T-cell (primary cell): ENCODE measurements around the gene ZC3H4. TPM values are rescaled to one million over a fixed set of nuclear protein-coding genes. Genes with fewer than 3 reads are reported as not detected.

Source experiments
- ATAC-seq, 4 experiments: fragments of 200-7000 bp in 3 of 4; fragments of 150-1000 bp in 1 of 4; cut with Tn5 transposase; replicated peaks in 1 of 4; 1 replicate in 3 of 4; 2 replicates in 1 of 4; pipeline ENCODE4 v1.10.0; 2021; ENCODE audit warnings: moderate library complexity in 3 of 4, mild to moderate bottlenecking in 2 of 4, moderate number of reproducible peaks in 1 of 4
- CTCF ChIA-PET, 2 donors: fragments of 300-600 bp; sonication (Branson Sonifier 250); formaldehyde crosslinking; loops; one replicate each; lab custom pipeline; 2022; ENCODE audit warnings: antibody characterized with exemption in 2 of 2; lab: Charles Lee
- POLR2A ChIA-PET, 2 donors: fragments of 300-600 bp; sonication (Branson Sonifier 250); formaldehyde crosslinking; loops; one replicate each; lab custom pipeline; 2022; ENCODE audit warnings: antibody characterized with exemption in 2 of 2; lab: Charles Lee
- DNase-seq, 35 experiments: peaks; one replicate each; pipeline versions ENCODE4 v3.0.0 to v3.0.0-alpha.2; 2013 to 2023
- H3K27ac ChIP-seq: one replicate; pipeline ENCODE4 v1.5.1; 2013; ENCODE audit warnings: low read length
- H3K27me3 ChIP-seq, 2 experiments: replicated peaks in 1 of 2; 1 replicate in 1 of 2; 2 replicates in 1 of 2; pipeline versions ENCODE4 v1.6.1 to v1.7.0; 2013; ENCODE audit warnings: low read length in 1 of 2, mixed read lengths in 1 of 2; ENCODE audit not compliant: control insufficient read depth in 2 of 2, insufficient read depth in 2 of 2; ENCODE audit errors: extremely low read depth in 1 of 2
- H3K36me3 ChIP-seq, 2 donors: 1 replicate in 1 of 2; 2 replicates in 1 of 2; pipeline versions ENCODE4 v1.6.1 to v1.7.0; 2013; ENCODE audit warnings: low read length in 1 of 2; ENCODE audit not compliant: control insufficient read depth in 2 of 2, insufficient read depth in 1 of 2; ENCODE audit errors: extremely low read depth in 1 of 2
- H3K4me1 ChIP-seq, 2 experiments: 1 replicate in 1 of 2; 2 replicates in 1 of 2; pipeline versions ENCODE4 v1.6.1 to v1.7.0; 2013; ENCODE audit warnings: low read length in 2 of 2, mixed read lengths in 1 of 2; ENCODE audit not compliant: insufficient read depth in 2 of 2, control insufficient read depth in 1 of 2; ENCODE audit errors: extremely low read depth in 1 of 2
- H3K4me3 ChIP-seq, 2 donors: 1 replicate in 1 of 2; 2 replicates in 1 of 2; pipeline versions ENCODE4 v1.5.1 to v1.7.0; 2013; ENCODE audit warnings: mild to moderate bottlenecking in 2 of 2, low read length in 1 of 2, moderate library complexity in 1 of 2; ENCODE audit not compliant: control insufficient read depth in 1 of 2; ENCODE audit errors: extremely low read depth in 1 of 2
- H3K9me3 ChIP-seq: 2 replicates; pipeline ENCODE4 v1.7.0; 2013
- H3K27ac Mint-ChIP-seq, 2 donors: one replicate each; pipeline ENCODE4 v1.8.0; 2020 to 2021; ENCODE audit warnings: mild to moderate bottlenecking in 2 of 2, mixed read lengths in 2 of 2
- H3K27me3 Mint-ChIP-seq, 2 donors: one replicate each; pipeline ENCODE4 v1.8.0; 2021 to 2022; ENCODE audit warnings: mixed read lengths in 2 of 2
- H3K36me3 Mint-ChIP-seq: one replicate; pipeline ENCODE4 v1.8.0; 2021; ENCODE audit warnings: mixed read lengths
- H3K4me1 Mint-ChIP-seq, 3 donors: one replicate each; pipeline ENCODE4 v1.8.0; 2020 to 2022; ENCODE audit warnings: mixed read lengths in 3 of 3, mild to moderate bottlenecking in 1 of 3
- H3K4me3 Mint-ChIP-seq, 3 donors: one replicate each; pipeline ENCODE4 v1.8.0; 2020 to 2022; ENCODE audit warnings: mild to moderate bottlenecking in 3 of 3, mixed read lengths in 3 of 3, moderate library complexity in 3 of 3
- H3K9me3 Mint-ChIP-seq, 3 donors: one replicate each; pipeline ENCODE4 v1.8.0; 2020 to 2022; ENCODE audit warnings: mixed read lengths in 3 of 3
- WGBS: methylation state at CpG from one replicate; pipeline ENCODE4 v1.1.5; 2013; ENCODE audit warnings: missing lambda C conversion rate; ENCODE audit not compliant: insufficient coverage; 5-methylcytosine and 5-hydroxymethylcytosine counted together
- total RNA-seq, 35 experiments: library from RNA in 6 of 35; stranded (reverse) in 6 of 35; fragments of 120-200 nt in 1 of 35; gene quantifications; one replicate each; pipeline versions ENCODE4 v1.2.1 to v1.2.4 and lab custom pipeline; 2013 to 2026

The ZC3H4 gene
- total RNA-seq, 5 donors from 2014 or later (not counting 1 experiment from before 2014, with no cell fraction given) = 64.0 to 81.4 (median 72.3) TPM

DNA sequence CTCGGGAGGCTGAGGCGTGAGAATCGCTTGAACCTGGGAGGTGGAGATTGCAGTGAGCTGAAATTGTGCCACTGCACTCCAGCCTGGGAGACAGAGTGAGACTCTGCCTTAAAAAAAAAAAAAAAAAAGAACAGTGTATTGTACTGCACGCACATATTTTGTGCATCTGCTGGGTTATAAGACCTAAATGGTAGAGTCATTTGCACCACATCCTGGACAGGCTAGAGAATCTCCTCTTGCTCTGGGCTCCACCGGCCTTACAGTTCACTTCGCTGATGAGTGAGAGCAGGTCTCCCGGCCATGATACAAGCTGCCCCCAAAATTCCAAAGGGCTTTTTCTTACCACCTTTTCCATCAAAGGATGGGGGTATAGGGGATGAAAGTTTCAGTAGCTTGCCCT, 9.8 kb upstream of the ZC3H4 start:
- Histone ChIP-seq H3K4me1 (no peaks in the 10 kb centered on the region), H3K4me3 (no peak overlapping the region), H3K27me3 (no peaks in the 10 kb centered on the region), H3K9me3 (no peaks in the 10 kb centered on the region), H3K27ac (no peak overlapping the region), H3K36me3 (no peaks in the 10 kb centered on the region)
- DNase-seq (no peak), ATAC-seq (no peak)
- H3K4me1 Mint-ChIP-seq = peaks cover 0 to 6% (median 6%) of the 10 kb centered on the region in 3 donors
- 100% methylated on average over 2 of the region's 7 CpGs for WGBS
- H3K27me3 Mint-ChIP-seq = peaks cover 0 to 2% of the 10 kb centered on the region in 2 donors
- ChIA-PET POLR2A (interaction anchor here (0.6 to 0.7 kb wide), 3 partner anchors 27 to 266 kb away, joined by 3 to 6 read pairs (median 3); no protein-coding TSS in a partner anchor), CTCF (interaction anchor here (0.7 to 1.2 kb wide), 5 partner anchors 23 to 137 kb away, joined by 3 to 8 read pairs (median 5); no protein-coding TSS in a partner anchor)
- H3K4me3 Mint-ChIP-seq = no peak overlapping the region
- H3K27ac Mint-ChIP-seq = no peak overlapping the region
- peaks cover 6% of the 10 kb centered on the region for H3K36me3 Mint-ChIP-seq
- no peaks in the 10 kb centered on the region for H3K9me3 Mint-ChIP-seq

DNA sequence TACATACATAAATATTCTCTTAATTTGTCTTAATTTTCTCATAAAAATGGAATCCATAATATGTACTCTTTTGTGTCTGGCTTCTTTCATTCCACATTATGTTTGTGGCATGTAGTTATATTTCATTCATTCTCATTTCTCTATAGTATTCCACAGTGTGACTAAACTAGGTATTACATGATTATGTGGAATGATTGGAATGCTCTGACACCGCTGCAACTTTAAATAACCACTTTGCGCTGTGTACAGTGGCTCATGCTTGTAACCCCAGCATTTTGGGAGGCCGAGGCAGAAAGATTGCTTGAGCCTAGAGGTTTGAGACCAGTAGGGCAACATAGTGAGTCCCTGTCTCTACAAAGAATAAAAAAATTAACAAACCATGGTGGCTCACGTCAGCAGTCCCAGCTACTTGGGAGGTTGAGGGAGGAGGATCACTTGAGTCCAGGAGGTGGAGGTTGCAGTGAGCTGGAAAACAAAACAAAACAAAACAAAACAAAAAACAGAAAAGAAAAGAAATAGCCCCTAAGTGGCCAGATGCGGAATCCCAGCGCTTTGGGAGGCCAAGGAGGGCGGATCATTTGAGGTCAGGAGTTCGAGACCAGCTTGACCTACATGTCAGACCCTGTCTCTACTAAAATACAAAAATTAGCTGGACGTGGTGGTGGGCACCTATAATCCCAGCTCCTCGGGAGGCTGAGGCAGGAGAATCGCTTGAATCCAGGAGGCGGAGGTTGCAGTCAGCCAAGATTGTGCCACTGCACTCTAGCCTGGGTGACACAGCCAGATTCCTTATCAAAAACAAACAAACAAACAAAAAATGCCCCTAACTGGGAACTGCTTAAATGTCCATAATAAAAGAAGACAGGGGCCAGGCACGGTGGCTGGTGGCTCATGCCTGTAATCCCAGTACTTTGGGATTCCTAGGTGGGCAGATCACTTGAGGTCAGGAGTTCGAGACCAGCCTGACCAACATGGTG, 9.1 kb upstream of the ZC3H4 start:
- no peak overlapping the region for H3K27ac Mint-ChIP-seq
- POLR2A ChIA-PET = interaction anchor here (0.6 to 0.7 kb wide), 3 partner anchors 27 to 265 kb away, joined by 3 to 7 read pairs (median 3); no protein-coding TSS in a partner anchor
- WGBS = 86% methylated on average over 2 of the region's 14 CpGs

DNA sequence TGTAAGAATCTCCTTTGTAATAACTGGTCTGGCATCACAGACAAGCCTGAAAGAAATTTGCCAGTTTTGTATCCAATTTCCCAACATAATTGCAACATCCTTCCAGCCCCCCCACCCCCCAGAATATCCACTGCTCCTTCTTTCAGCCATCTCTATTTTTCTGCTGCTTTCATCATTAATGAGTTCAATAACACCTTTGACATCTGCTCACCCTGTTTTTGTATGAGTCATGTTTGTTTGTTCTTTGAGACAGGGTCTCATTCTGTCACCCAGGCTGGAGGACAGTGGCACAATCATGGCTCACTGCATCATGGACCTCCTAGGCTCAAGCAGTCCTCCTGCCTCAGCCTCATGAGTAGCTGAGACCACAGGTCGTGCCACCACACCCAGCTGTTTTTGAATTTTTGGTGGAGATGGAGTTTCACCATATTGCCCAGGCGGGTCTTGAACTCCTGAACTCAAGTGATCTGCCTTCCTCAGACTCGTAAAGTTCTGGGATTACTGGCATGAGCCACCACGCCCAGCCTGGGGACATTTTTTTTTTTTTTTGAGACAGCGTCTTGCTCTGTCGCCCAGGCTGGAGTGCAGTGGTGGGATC, 7.0 kb upstream of the ZC3H4 start:
- WGBS = 73% methylated on average over 2 of the region's 6 CpGs
- ATAC-seq (no peak), DNase-seq (no peak)
- H3K4me3 ChIP-seq = no peak overlapping the region
- peaks cover 0 to 2% of the 10 kb centered on the region in 2 donors for H3K27me3 Mint-ChIP-seq
- POLR2A ChIA-PET = no interaction called here
- H3K36me3 Mint-ChIP-seq = peaks cover 6% of the 10 kb centered on the region
- H3K4me1 Mint-ChIP-seq = peaks cover 0 to 6% (median 6%) of the 10 kb centered on the region in 3 donors
- no peaks in the 10 kb centered on the region for H3K27me3 ChIP-seq
- H3K27ac ChIP-seq = no peak overlapping the region
- H3K4me1 ChIP-seq = no peaks in the 10 kb centered on the region
- H3K36me3 ChIP-seq = no peaks in the 10 kb centered on the region
- H3K9me3 ChIP-seq = no peaks in the 10 kb centered on the region
- no peak overlapping the region for H3K27ac Mint-ChIP-seq
- CTCF ChIA-PET = interaction anchor here in 1 of 2 donors (0.7 kb wide), 1 partner anchor 601 kb away, joined by 3 read pairs; no protein-coding TSS in a partner anchor
- H3K9me3 Mint-ChIP-seq = no peaks in the 10 kb centered on the region
- no peak overlapping the region for H3K4me3 Mint-ChIP-seq

More for the DNA sequence above, 9.1 kb upstream of the ZC3H4 start:
- H3K4me3 Mint-ChIP-seq = no peak overlapping the region
- Histone ChIP-seq H3K9me3 (no peaks in the 10 kb centered on the region), H3K4me3 (no peak overlapping the region), H3K36me3 (no peaks in the 10 kb centered on the region), H3K27me3 (no peaks in the 10 kb centered on the region), H3K27ac (no peak overlapping the region), H3K4me1 (no peaks in the 10 kb centered on the region)
- peaks cover 6% of the 10 kb centered on the region for H3K36me3 Mint-ChIP-seq
- H3K27me3 Mint-ChIP-seq = peaks cover 0 to 2% of the 10 kb centered on the region in 2 donors
- CTCF ChIA-PET = interaction anchor here (0.6 to 1.2 kb wide), 3 partner anchors 31 to 306 kb away, joined by 4 to 8 read pairs (median 5); no protein-coding TSS in a partner anchor
- ATAC-seq (no peak), DNase-seq (no peak)
- H3K9me3 Mint-ChIP-seq = no peaks in the 10 kb centered on the region
- peaks cover 0 to 6% (median 6%) of the 10 kb centered on the region in 3 donors for H3K4me1 Mint-ChIP-seq

- Histone ChIP-seq H3K27ac (peak overlapping the region; percentile 98), H3K4me1 (peaks cover 19 to 21% of the 10 kb centered on the region in 2 experiments), H3K4me3 (peak overlapping the region; percentile 79 to 80), H3K27me3 (no peaks in the 10 kb centered on the region), H3K9me3 (no peaks in the 10 kb centered on the region), H3K36me3 (no peaks in the 10 kb centered on the region)
- DNase-seq (no peak), ATAC-seq (no peak)
- Mint-ChIP-seq H3K27me3 (no peaks in the 10 kb centered on the region), H3K4me3 (peak overlapping the region; percentile 92 to 99 (median 95)), H3K9me3 (no peaks in the 10 kb centered on the region), H3K27ac (peak overlapping the region; percentile 100), H3K36me3 (peaks cover 18% of the 10 kb centered on the region), H3K4me1 (peaks cover 25 to 27% (median 26%) of the 10 kb centered on the region in 3 donors)
- ChIA-PET CTCF (interaction anchor here (0.5 to 2.3 kb wide), 13 partner anchors 10 to 235 kb away, joined by 3 to 14 read pairs (median 4); partner anchors contain the start of genes DHX34 (in 1 of the 2), INAFM1 (in 1 of the 2) and SAE1 (in 1 of the 2)), POLR2A (interaction anchor here (0.5 to 1.2 kb wide), 6 partner anchors 40 to 254 kb away, joined by 3 to 4 read pairs (median 3); partner anchors contain the start of gene CCDC9 (in 1 of the 2))
- 79% methylated on average over 21 of the region's 26 CpGs for WGBS
Observed at GRCh38 chr19:47113850-47114651, 475 bp upstream of the ZC3H4 start.

- ATAC-seq (peak; percentile 28 to 46 (median 38)), DNase-seq (peak; percentile 78 to 93 (median 87))
- Mint-ChIP-seq H3K4me1 (peaks cover 41 to 44% (median 43%) of the 10 kb centered on the region in 3 donors), H3K27me3 (no peaks in the 10 kb centered on the region), H3K36me3 (peaks cover 18% of the 10 kb centered on the region), H3K27ac (peak overlapping the region; percentile 100), H3K4me3 (peak overlapping the region; percentile 92 to 99 (median 95)), H3K9me3 (no peaks in the 10 kb centered on the region)
- POLR2A ChIA-PET = interaction anchor here in 1 of 2 donors (0.6 to 1.0 kb wide), 4 partner anchors 9 to 113 kb away, joined by 3 to 5 read pairs (median 5); no protein-coding TSS in a partner anchor
- Histone ChIP-seq H3K27ac (peak overlapping the region; percentile 98), H3K27me3 (no peaks in the 10 kb centered on the region), H3K4me3 (peak overlapping the region; percentile 79 to 99), H3K36me3 (no peaks in the 10 kb centered on the region), H3K9me3 (no peaks in the 10 kb centered on the region), H3K4me1 (peaks cover 33% of the 10 kb centered on the region in 2 experiments)
- CTCF ChIA-PET = interaction anchor here (0.6 to 2.3 kb wide), 6 partner anchors 20 to 1729 kb away, joined by 3 to 14 read pairs (median 4); no protein-coding TSS in a partner anchor
- WGBS = under 1% methylated on average over 36 of the region's 85 CpGs
Observed at GRCh38 chr19:47112166-47112996, 1.2 kb downstream of the ZC3H4 start.
